ENCODE data around the gene CDC23. TPM values are rescaled to one million over a fixed set of nuclear protein-coding genes. Genes with fewer than 3 reads are reported as not detected.

The CDC23 gene, protein sequence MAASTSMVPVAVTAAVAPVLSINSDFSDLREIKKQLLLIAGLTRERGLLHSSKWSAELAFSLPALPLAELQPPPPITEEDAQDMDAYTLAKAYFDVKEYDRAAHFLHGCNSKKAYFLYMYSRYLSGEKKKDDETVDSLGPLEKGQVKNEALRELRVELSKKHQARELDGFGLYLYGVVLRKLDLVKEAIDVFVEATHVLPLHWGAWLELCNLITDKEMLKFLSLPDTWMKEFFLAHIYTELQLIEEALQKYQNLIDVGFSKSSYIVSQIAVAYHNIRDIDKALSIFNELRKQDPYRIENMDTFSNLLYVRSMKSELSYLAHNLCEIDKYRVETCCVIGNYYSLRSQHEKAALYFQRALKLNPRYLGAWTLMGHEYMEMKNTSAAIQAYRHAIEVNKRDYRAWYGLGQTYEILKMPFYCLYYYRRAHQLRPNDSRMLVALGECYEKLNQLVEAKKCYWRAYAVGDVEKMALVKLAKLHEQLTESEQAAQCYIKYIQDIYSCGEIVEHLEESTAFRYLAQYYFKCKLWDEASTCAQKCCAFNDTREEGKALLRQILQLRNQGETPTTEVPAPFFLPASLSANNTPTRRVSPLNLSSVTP
- total RNA-seq (2014; rRNA removed; shearing (Covaris generic)): 23.9 and 28.7 TPM in 2 replicates

GRCh38 chr5:138213161-138214029 is at the start of gene CDC23:
CDC23 (minus strand) TSS chr5:138213323; CDS start chr5:138213312, 11 bp downstream.

GRCh38 chr5:138178516-138179276 is 34.4 kb downstream of the CDC23 start, which contains the start of the genes BRD8 and KIF20A:
BRD8 (minus strand) TSS chr5:138178630; CDS start chr5:138178614, 16 bp downstream.
KIF20A (plus strand) TSS chr5:138179112; CDS start chr5:138179681, 569 bp downstream.

DNA sequence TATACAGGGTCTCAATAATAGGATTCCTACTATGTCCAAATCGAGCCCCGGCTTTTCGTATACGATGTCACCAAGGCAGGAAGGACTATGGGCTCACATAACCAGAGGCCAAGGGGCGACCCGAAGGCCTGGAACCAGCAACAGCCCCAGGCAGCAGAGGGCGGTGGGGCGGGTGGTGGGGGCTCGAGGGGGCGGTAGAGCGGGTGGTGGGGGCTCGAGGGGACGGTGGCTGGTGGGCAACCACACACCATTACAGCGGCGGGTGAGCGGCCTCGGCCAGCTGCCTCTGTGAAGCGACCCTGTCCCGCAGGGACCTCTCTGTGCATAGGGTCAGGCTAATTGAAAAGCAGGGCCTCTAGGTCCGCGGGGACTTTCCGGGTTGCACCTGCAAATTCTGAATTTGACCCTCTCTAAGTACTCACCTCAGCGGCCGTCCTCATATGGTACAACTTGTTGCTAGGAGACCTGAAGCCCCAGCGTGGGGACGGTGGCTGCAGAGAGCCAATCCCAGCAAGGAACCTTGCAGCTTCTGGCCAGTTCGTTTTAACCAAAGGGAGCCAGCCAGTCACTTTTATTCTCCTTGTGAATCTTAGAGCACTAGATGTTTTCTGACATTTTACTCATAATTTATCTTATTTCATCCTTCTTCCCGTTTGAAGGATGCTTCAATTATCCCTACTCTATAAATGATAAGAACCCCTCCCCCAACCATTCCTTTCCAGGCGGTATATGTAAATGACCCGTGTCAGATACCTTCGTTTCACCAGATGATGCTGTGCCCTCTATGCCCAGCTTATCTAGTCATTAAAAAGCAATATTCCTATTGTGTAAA is 74.0 kb downstream of the CDC23 start, which contains the start of gene NME5:
TSS of gene NME5 (minus strand) at position 480 of the 832 bp plus-strand sequence. CDS start 648 bp downstream, outside the sequence.

Other genes with a start within 250 kb of the CDC23 start
- gene FAM13B, start 180.2 kb downstream of the CDC23 start, total RNA-seq (2014; rRNA removed; shearing (Covaris generic)): 11.3 and 14.4 TPM in 2 replicates
- not detected in 2 replicates for gene WNT8A, start 129.3 kb downstream of the CDC23 start, total RNA-seq (2014; rRNA removed; shearing (Covaris generic))
- gene NME5, start 73.9 kb downstream of the CDC23 start, total RNA-seq (2014; rRNA removed; shearing (Covaris generic)): not detected in 2 replicates
- 53.7 and 56.9 TPM in 2 replicates for gene BRD8, start 34.7 kb downstream of the CDC23 start, total RNA-seq (2014; rRNA removed; shearing (Covaris generic))
- 60.6 and 61.7 TPM in 2 replicates for gene KIF20A, start 34.2 kb downstream of the CDC23 start, total RNA-seq (2014; rRNA removed; shearing (Covaris generic))
- 0.08 TPM in 1 of 2 replicates, not detected in the other for gene GFRA3, start 61.3 kb upstream of the CDC23 start, total RNA-seq (2014; rRNA removed; shearing (Covaris generic))
- gene CDC25C, start 118.5 kb upstream of the CDC23 start, total RNA-seq (2014; rRNA removed; shearing (Covaris generic)): 15.4 and 17.2 TPM in 2 replicates
- 37.4 and 39.6 TPM in 2 replicates for gene FAM53C, start 124.9 kb upstream of the CDC23 start, total RNA-seq (2014; rRNA removed; shearing (Covaris generic))
- 31.7 and 32.9 TPM in 2 replicates for gene KDM3B, start 139.4 kb upstream of the CDC23 start, total RNA-seq (2014; rRNA removed; shearing (Covaris generic))
- 16.9 and 18.6 TPM in 2 replicates for gene REEP2, start 225.7 kb upstream of the CDC23 start, total RNA-seq (2014; rRNA removed; shearing (Covaris generic))